Peyer's patch (tissue), 4 donors: ENCODE measurements around the gene SORCS1.

Experiments used
- POLR2A ChIP-seq, 2 donors: fragments of 450-650 bp; IDR thresholded peaks; one replicate each; pipeline ENCODE4 v1.5.1; 2017; ENCODE audit warnings: antibody characterized with exemption in 2 of 2, mild to moderate bottlenecking in 2 of 2, moderate library complexity in 2 of 2
- TF ChIP-seq, protein P1 (sequence below), 6 experiments: fragments of 450-650 bp in 4 of 6; fragments of 200-600 bp in 2 of 6; sonication (generic) in 1 of 6; IDR thresholded peaks; one replicate each; pipeline ENCODE4 v1.5.1; 2017 to 2019; ENCODE audit warnings: antibody characterized with exemption in 6 of 6, mild to moderate bottlenecking in 3 of 6, moderate library complexity in 1 of 6

DNA sequence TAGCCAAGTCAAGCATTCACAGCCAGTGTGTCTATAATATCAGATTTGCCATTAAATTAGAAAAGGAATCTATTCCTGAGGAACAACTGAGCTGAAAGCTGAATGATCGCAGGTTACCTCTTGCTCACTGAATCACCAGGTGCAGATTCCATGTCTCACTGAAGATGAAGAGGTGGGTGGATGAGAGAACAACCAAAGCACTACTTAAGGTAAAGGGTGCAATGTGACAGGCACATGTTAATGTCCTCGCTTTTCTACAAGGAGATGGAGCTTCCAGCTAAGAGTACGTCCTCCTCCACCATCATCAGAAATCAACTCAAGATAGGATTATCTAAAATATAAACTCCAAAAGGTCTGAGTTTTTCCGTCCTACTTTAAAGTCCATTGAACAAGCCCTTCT is 4.6 kb downstream of the SORCS1 start:
- TF ChIP-seq, protein P1, sequence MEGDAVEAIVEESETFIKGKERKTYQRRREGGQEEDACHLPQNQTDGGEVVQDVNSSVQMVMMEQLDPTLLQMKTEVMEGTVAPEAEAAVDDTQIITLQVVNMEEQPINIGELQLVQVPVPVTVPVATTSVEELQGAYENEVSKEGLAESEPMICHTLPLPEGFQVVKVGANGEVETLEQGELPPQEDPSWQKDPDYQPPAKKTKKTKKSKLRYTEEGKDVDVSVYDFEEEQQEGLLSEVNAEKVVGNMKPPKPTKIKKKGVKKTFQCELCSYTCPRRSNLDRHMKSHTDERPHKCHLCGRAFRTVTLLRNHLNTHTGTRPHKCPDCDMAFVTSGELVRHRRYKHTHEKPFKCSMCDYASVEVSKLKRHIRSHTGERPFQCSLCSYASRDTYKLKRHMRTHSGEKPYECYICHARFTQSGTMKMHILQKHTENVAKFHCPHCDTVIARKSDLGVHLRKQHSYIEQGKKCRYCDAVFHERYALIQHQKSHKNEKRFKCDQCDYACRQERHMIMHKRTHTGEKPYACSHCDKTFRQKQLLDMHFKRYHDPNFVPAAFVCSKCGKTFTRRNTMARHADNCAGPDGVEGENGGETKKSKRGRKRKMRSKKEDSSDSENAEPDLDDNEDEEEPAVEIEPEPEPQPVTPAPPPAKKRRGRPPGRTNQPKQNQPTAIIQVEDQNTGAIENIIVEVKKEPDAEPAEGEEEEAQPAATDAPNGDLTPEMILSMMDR (IDR thresholded peaks at IDR 0.05), result no peak
- no peak for TF ChIP-seq POLR2A (IDR thresholded peaks at IDR 0.05)
